ENCODE data around the gene PCDHGB6.

DNA sequence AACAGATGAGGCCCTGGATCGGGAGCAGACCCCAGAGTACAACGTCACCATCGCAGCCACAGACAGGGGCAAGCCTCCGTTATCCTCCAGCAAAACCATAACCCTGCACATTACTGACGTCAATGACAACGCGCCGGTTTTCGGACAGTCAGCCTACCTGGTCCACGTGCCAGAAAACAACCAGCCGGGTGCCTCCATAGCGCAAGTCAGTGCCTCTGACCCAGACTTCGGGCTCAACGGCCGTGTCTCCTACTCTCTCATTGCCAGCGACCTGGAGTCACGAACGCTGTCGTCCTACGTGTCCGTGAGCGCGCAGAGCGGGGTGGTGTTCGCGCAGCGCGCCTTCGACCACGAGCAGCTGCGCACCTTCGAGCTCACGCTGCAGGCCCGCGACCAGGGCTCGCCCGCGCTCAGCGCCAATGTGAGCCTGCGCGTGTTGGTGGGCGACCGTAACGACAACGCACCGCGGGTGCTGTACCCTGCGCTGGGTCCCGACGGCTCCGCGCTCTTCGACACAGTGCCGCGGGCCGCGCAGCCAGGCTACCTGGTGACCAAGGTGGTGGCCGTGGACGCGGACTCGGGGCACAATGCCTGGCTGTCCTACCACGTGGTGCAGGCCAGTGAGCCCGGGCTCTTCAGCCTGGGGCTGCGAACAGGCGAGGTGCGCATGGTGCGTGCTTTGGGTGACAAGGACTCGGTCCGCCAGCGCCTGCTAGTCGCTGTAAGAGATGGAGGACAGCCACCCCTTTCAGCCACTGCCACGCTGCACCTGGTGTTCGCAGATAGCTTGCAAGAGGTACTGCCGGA is 11.5 kb downstream of the PCDHGB6 start:
- TF ChIP-seq, protein P1, sequence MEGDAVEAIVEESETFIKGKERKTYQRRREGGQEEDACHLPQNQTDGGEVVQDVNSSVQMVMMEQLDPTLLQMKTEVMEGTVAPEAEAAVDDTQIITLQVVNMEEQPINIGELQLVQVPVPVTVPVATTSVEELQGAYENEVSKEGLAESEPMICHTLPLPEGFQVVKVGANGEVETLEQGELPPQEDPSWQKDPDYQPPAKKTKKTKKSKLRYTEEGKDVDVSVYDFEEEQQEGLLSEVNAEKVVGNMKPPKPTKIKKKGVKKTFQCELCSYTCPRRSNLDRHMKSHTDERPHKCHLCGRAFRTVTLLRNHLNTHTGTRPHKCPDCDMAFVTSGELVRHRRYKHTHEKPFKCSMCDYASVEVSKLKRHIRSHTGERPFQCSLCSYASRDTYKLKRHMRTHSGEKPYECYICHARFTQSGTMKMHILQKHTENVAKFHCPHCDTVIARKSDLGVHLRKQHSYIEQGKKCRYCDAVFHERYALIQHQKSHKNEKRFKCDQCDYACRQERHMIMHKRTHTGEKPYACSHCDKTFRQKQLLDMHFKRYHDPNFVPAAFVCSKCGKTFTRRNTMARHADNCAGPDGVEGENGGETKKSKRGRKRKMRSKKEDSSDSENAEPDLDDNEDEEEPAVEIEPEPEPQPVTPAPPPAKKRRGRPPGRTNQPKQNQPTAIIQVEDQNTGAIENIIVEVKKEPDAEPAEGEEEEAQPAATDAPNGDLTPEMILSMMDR (conservative IDR thresholded peaks at IDR 0.05; ENCODE audit: low read depth in 2 of 2), result no peak
- no peak for TF ChIP-seq EZH2 (IDR thresholded peaks at IDR 0.05; ENCODE audit: low read depth, unreplicated experiment)
- no peak for TF ChIP-seq POLR2AphosphoS5 (IDR thresholded peaks at IDR 0.05; ENCODE audit: low read depth)
- TF ChIP-seq NANOG (IDR thresholded peaks at IDR 0.05; ENCODE audit: borderline replicate concordance), result no peak
- TF ChIP-seq, protein P2, sequence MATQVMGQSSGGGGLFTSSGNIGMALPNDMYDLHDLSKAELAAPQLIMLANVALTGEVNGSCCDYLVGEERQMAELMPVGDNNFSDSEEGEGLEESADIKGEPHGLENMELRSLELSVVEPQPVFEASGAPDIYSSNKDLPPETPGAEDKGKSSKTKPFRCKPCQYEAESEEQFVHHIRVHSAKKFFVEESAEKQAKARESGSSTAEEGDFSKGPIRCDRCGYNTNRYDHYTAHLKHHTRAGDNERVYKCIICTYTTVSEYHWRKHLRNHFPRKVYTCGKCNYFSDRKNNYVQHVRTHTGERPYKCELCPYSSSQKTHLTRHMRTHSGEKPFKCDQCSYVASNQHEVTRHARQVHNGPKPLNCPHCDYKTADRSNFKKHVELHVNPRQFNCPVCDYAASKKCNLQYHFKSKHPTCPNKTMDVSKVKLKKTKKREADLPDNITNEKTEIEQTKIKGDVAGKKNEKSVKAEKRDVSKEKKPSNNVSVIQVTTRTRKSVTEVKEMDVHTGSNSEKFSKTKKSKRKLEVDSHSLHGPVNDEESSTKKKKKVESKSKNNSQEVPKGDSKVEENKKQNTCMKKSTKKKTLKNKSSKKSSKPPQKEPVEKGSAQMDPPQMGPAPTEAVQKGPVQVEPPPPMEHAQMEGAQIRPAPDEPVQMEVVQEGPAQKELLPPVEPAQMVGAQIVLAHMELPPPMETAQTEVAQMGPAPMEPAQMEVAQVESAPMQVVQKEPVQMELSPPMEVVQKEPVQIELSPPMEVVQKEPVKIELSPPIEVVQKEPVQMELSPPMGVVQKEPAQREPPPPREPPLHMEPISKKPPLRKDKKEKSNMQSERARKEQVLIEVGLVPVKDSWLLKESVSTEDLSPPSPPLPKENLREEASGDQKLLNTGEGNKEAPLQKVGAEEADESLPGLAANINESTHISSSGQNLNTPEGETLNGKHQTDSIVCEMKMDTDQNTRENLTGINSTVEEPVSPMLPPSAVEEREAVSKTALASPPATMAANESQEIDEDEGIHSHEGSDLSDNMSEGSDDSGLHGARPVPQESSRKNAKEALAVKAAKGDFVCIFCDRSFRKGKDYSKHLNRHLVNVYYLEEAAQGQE (IDR thresholded peaks at IDR 0.05; ENCODE audit: unreplicated experiment), result no peak
- no peak for TF ChIP-seq ZNF331 (CRISPR knock-in tag; IDR thresholded peaks at IDR 0.05; ENCODE audit: low read depth)
- TF ChIP-seq ZNF114 (CRISPR knock-in tag; IDR thresholded peaks at IDR 0.05), result no peak

Data from GM23338 (cell line).